Cardiac fibroblast (primary cell): Measurements from ENCODE around the gene SCEL.

Source experiments
- DNase-seq, 2 donors: peaks; one replicate each; pipeline versions ENCODE4 v3.0.0 to v3.0.0-alpha.2; 2010; ENCODE audit warnings: low read depth in 2 of 2
- H3K4me3 ChIP-seq, 2 donors: replicated peaks in 1 of 2; 1 replicate in 1 of 2; 2 replicates in 1 of 2; pipeline ENCODE4 v1.5.1; 2011; ENCODE audit warnings: low read depth in 2 of 2, low read length in 2 of 2, mild to moderate bottlenecking in 2 of 2, moderate library complexity in 1 of 2
- TF ChIP-seq, protein P1 (sequence below): IDR thresholded peaks from one replicate; pipeline ENCODE4 v1.5.1; 2011; ENCODE audit warnings: low read depth, mild to moderate bottlenecking, low read length, inconsistent platforms

The SCEL gene

DNA sequence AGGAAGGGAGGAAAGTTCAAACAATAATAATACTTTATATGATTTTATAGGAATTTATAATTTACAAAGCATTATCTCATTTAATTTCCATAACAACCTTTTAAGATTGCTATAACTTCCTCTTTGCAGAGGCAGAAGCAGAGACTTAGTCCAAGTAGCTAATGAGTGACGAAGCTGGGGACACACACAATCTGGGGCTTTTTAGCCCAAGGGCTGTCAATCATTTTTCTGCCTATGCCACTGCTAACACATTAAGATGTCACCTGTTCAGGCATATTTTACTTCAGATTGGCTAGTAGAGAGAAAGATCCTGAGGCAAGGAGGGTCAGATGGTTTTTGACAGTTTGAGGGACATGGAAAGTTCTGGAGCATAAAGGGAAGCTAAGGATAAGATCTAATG, 12.6 kb downstream of the SCEL start:
- TF ChIP-seq, protein P1, sequence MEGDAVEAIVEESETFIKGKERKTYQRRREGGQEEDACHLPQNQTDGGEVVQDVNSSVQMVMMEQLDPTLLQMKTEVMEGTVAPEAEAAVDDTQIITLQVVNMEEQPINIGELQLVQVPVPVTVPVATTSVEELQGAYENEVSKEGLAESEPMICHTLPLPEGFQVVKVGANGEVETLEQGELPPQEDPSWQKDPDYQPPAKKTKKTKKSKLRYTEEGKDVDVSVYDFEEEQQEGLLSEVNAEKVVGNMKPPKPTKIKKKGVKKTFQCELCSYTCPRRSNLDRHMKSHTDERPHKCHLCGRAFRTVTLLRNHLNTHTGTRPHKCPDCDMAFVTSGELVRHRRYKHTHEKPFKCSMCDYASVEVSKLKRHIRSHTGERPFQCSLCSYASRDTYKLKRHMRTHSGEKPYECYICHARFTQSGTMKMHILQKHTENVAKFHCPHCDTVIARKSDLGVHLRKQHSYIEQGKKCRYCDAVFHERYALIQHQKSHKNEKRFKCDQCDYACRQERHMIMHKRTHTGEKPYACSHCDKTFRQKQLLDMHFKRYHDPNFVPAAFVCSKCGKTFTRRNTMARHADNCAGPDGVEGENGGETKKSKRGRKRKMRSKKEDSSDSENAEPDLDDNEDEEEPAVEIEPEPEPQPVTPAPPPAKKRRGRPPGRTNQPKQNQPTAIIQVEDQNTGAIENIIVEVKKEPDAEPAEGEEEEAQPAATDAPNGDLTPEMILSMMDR = no peak
- no peak for DNase-seq
- no peak overlapping the region for H3K4me3 ChIP-seq

DNA sequence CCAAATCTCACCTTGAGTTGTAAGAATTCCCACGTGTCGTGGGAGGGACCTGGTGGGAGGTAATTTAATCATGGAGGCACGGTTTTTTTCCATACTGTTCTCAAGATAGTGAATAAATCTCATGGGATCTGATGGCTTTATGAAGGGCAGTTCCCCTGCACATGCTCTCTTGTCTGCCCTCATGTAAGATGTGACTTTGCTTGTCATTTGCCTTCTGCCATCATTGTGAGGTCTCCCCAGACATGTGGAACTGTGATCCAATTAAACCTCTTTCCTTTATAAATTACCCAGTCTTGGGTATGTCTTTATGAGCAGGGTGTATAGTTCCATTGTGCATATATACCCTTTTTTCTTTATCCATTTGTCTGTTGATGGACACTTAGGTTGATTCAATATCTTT, 13.1 kb downstream of the SCEL start:
- DNase-seq = no peak
- TF ChIP-seq, protein P1 = no peak
- H3K4me3 ChIP-seq = no peak overlapping the region

DNA sequence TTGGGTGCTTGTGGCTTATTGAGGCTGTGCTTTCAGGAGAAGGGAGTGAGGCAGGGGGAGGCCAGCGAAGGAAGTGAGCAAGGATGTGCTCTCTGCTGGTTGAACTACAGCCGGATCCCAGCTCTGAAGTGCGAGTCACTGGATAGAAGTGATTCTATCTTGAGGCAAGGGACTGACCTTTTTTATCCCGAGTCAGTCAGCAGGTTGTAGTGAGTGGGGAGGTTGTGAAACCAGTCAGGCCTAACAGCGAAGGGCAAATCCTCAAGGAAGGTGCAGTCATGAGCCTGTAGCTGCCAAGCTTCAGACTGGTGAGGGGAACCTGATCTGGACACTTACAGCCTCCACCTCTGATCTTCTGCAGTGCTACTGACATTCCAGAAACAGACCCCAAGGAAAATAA, 18.6 kb downstream of the SCEL start:
- DNase-seq = no peak
- H3K4me3 ChIP-seq = no peak overlapping the region
- TF ChIP-seq, protein P1 = no peak

DNA sequence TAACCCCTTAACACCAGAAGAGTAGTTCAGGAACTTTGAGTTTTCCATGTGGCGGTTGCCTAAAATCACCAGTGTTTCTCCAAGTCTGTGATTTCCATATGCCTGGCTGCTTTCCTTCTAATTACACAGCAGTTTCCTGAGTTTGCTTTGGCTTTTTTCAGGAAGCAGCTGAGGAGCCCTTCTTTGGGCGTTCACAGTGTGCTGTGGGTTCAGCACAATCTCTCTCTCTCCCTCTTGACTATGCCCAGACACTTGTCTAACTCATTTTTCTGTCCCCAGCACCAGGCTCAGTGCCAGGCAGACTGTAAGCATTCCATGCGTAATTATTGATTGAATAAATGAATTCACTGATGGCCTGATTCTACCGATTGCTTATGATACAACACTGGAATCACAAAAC, 19.7 kb downstream of the SCEL start:
- no peak for DNase-seq
- TF ChIP-seq, protein P1 = no peak
- H3K4me3 ChIP-seq = no peak overlapping the region

DNA sequence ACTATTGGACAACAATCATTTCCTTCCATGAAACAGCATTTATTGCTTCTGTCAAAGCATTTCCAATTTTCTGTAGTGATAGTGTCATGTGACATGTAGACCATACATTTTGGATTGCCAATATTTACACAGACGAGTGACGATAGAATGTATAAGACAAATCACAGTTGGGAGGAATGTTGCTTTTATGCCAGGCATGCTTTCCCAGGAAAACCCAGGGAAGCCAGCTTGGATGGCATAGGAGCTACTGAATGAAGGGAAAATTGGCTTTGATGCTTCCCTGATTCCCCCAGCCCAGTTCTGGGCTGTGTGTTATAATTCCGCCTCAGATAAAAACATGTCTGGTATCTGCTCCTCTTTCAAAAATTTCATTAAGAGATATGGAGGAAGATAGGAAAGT, 22.5 kb downstream of the SCEL start:
- no peak overlapping the region for H3K4me3 ChIP-seq
- DNase-seq = no peak
- TF ChIP-seq, protein P1 = no peak

DNA sequence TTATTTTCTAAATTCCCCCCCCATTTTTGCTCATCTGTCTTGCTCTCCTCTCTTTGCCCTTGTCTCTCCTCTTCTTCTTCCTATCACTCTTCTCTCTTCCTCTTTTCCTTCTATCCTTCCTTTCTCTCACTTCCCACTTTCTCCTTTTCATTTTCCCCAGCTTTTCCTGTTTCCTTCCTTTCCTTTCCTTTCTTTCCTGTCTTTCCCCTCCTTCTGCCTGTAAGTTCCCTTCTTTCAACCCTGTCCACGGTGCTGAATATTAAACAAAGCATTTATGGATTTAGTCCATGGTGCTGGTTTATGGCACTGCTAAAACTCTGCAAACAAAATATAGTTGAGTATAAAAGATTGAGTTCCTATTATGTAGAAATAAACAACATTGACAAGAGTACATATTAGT, 27.6 kb downstream of the SCEL start:
- no peak overlapping the region for H3K4me3 ChIP-seq
- DNase-seq = peak; percentile 25 to 44
- TF ChIP-seq, protein P1 = no peak

DNA sequence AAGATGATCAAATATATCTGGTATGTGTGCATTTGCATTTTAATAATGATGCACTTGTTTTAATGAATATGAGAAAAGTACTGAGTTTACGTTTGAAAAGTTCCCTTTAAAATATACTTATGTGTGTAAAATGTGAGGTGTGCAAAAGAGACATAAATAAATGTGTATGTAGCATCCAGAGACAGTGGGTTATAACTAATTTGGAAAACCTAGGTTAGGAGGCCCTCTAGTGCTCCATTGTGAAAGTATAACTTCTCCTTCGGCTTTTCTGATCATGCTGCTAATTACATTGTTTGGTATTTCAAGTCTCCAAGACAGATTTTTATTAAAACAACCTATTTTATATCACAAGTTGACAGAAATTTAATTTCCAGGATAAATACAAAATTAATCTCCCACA, 30.1 kb downstream of the SCEL start:
- TF ChIP-seq, protein P1 = peak; percentile 39
- DNase-seq = peak; percentile 54 to 64
- no peak overlapping the region for H3K4me3 ChIP-seq
